Adrenal gland (tissue), 12 donors: ENCODE results near the gene CDK6. TPM values are rescaled to one million over a fixed set of nuclear protein-coding genes. Genes with fewer than 3 reads are reported as not detected.

ENCODE experiments used
- DNase-seq, 7 donors: peaks; one replicate each; pipeline ENCODE4 v3.0.0-alpha.2; 2019 to 2020
- H3K27ac ChIP-seq, 5 donors: fragments of 200-600 bp; sonication (generic) in 4 of 5; 1 replicate in 3 of 5; 2 replicates in 2 of 5; pipeline versions ENCODE4 v1.5.1 to v1.8.0; 2016 to 2020; ENCODE audit warnings: mild to moderate bottlenecking in 1 of 5
- H3K27me3 ChIP-seq: fragments of 200-600 bp; 2 replicates; pipeline ENCODE4 v1.8.0; 2021
- H3K36me3 ChIP-seq, 2 donors: fragments of 200-600 bp; replicated peaks in 1 of 2; 1 replicate in 1 of 2; 2 replicates in 1 of 2; pipeline versions ENCODE4 v1.5.1 to v1.8.0; 2018 to 2022
- H3K4me1 ChIP-seq, 2 donors: fragments of 200-600 bp; replicated peaks in 1 of 2; 1 replicate in 1 of 2; 2 replicates in 1 of 2; pipeline versions ENCODE4 v1.5.1 to v1.8.0; 2018 to 2021
- H3K4me3 ChIP-seq, 4 donors: fragments of 200-600 bp; sonication (generic) in 3 of 4; one replicate each; pipeline ENCODE4 v1.5.1; 2016 to 2018
- H3K9me3 ChIP-seq, 3 donors: fragments of 200-600 bp; sonication (generic) in 1 of 3; replicated peaks in 1 of 3; 1 replicate in 2 of 3; 2 replicates in 1 of 3; pipeline versions ENCODE4 v1.5.1 to v1.8.0; 2016 to 2021
- POLR2A ChIP-seq, 2 donors: fragments of 450-650 bp; IDR thresholded peaks; one replicate each; pipeline ENCODE4 v1.6.1; 2017; ENCODE audit warnings: antibody characterized with exemption in 2 of 2, mild to moderate bottlenecking in 2 of 2, moderate library complexity in 1 of 2
- WGBS, 4 donors: extraction: QIAGEN DNeasy Blood & Tissue Kit in 2 of 4; methylation state at CpG; one replicate each; pipeline versions ENCODE4 v1.1.5 to v1.1.7; 2013 to 2017; 5-methylcytosine and 5-hydroxymethylcytosine counted together
- intact Hi-C, 2 donors: fragments of 100-400 bp; cut with DNase I; formaldehyde crosslinking; loops; one replicate each; pipeline versions ENCODE4 v1.14.1 to v1.15.0; 2022 to 2023
- polyA plus RNA-seq, 3 donors: library from polyadenylated mRNA; stranded (reverse); fragments of 200-250 nt in 2 of 3; fragments of 350-450 nt in 1 of 3; fragmentation: Illumina TruSeq in 1 of 3; extraction: RNeasy Lipid Tissue Mini Kit (QIAGEN cat#74804) in 1 of 3; gene quantifications; one replicate each; pipeline ENCODE4 v1.2.3, GENCODE V29; 2013 to 2014
- total RNA-seq, 9 donors: library from RNA; depleted of rRNA in 4 of 9; stranded (reverse); fragments of >200 nt in 4 of 9; fragments of 120-200 nt in 1 of 9; fragmentation: NEBNext Ultra II Directional in 1 of 9; extraction: Animal tissue kit (Norgen Biotek cat#: 25700) in 1 of 9; gene quantifications; one replicate each; pipeline versions ENCODE4 v1.1.0 to v1.2.4, GENCODE V29; 2013 to 2023
- TF ChIP-seq, protein P1 (sequence below), 6 experiments: fragments of 450-650 bp in 4 of 6; fragments of 200-600 bp in 2 of 6; sonication (generic) in 1 of 6; IDR thresholded peaks; 1 replicate in 5 of 6; 2 replicates in 1 of 6; pipeline versions ENCODE4 v1.5.1 to v1.8.0; 2016 to 2021; ENCODE audit warnings: antibody characterized with exemption in 6 of 6, mild to moderate bottlenecking in 2 of 6, moderate library complexity in 1 of 6
- donor health status: healthy with polysubstance abuse.
- donor health status: Bipolar disorder and iron deficiency.
- donor health status: DM: yes; HTN: yes; CAD: no.
- donor health status: DM: no; HTN: no; CAD: no.
- donor health status: DM: no; HTN: no; CAD: no.
- donor health status: DM: yes; HTN: yes; CAD: no.

The CDK6 gene
- total and polyA plus RNA-seq, 12 donors: 2.5 to 151 (median 33.4) TPM

DNA sequence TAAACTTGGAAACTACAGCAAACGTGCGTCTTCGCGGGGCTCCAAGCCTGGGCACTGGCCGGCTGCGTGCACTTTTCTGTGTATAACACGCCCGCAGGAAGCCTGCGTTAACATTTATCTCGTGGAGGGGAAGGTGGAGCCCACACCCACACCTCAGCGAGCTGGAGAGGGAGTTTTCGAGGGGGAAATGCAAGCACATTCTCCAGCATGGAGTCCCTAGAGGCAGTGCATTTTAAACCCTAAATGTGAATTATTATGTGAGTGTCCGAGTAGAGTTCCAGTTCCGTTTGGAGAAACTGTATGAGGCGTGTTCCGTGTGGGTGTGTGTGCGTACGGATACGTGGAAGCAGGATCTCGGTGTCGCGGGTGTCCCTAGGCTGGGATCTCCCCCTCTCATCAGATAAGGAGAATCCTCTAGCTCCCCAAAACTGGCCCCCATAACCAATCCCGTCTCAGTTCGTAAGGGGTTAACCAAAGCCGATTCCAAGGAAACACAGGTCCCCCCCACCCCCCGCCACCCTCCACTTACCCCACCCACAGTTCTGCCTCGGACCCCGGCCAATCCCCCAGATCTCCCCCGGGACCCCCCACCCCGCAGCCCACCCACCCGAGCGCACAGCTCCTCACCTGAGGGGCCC lies 403 bp downstream of the CDK6 start:
- peak; percentile 23 to 57 (median 35) for DNase-seq
- 0% methylated on average over 17 to 32 of the region's 32 CpGs for WGBS, 4 donors
- H3K9me3 ChIP-seq: no peaks in the 10 kb centered on the region
- H3K27ac ChIP-seq: peak overlapping the region in 4 of 5 donors; percentile 57 to 91 (median 90)
- peaks cover 13 to 19% of the 10 kb centered on the region in 2 donors for H3K4me1 ChIP-seq
- peak overlapping the region; percentile 30 to 90 (median 70) for H3K4me3 ChIP-seq
- no peaks in the 10 kb centered on the region for H3K27me3 ChIP-seq
- intact Hi-C loops: loop anchor here in 1 of 2 donors (10.0 kb wide), 1 partner anchor 211 kb away; no protein-coding TSS in a partner anchor
- H3K36me3 ChIP-seq: no peaks in the 10 kb centered on the region
- TF ChIP-seq, protein P1, sequence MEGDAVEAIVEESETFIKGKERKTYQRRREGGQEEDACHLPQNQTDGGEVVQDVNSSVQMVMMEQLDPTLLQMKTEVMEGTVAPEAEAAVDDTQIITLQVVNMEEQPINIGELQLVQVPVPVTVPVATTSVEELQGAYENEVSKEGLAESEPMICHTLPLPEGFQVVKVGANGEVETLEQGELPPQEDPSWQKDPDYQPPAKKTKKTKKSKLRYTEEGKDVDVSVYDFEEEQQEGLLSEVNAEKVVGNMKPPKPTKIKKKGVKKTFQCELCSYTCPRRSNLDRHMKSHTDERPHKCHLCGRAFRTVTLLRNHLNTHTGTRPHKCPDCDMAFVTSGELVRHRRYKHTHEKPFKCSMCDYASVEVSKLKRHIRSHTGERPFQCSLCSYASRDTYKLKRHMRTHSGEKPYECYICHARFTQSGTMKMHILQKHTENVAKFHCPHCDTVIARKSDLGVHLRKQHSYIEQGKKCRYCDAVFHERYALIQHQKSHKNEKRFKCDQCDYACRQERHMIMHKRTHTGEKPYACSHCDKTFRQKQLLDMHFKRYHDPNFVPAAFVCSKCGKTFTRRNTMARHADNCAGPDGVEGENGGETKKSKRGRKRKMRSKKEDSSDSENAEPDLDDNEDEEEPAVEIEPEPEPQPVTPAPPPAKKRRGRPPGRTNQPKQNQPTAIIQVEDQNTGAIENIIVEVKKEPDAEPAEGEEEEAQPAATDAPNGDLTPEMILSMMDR (IDR thresholded peaks at IDR 0.05): no peak
- TF ChIP-seq POLR2A (IDR thresholded peaks at IDR 0.05): no peak

DNA sequence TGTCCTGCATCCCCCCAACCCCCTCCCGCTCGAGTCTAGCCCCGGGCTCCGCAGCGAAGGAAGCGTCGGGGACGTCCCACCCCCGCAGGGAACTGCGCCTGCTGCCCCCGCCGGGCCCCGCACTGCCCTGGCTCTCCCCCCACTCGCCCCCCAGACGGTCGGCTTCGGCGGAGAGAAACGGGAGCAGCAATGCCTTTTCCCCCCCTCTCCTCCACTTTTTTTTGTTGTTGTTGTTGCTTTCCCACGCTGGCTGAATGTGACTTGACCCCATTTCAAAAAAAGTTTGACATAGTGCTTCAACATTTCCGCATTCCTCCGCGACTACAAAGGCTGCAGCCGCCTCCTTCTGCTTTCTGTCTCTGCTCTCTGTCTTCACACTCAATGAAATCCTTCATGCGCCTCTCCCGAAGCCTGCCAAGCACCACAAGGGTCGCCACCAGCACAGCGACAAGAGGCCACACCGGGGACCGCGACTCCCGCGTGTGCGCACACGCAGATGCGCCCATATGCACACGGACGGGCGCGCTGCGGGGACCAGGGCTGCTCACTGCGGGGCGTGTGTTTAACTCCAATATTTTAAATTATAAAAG lies 1.0 kb downstream of the CDK6 start:
- TF ChIP-seq, protein P1 (IDR thresholded peaks at IDR 0.05): no peak
- TF ChIP-seq POLR2A (IDR thresholded peaks at IDR 0.05): peak in 1 of 2 donors; percentile 70
- Histone ChIP-seq H3K27ac (peak overlapping the region in 4 of 5 donors; percentile 57 to 91 (median 90)), H3K4me1 (peaks cover 13 to 25% of the 10 kb centered on the region in 2 donors), H3K27me3 (no peaks in the 10 kb centered on the region), H3K36me3 (no peaks in the 10 kb centered on the region), H3K4me3 (peak overlapping the region; percentile 15 to 90 (median 82)), H3K9me3 (no peaks in the 10 kb centered on the region)
- 0 to 7% (median 1%) methylated on average over 5 to 43 of the region's 43 CpGs for WGBS, 4 donors
- DNase-seq: peak in 6 of 7 donors; percentile 59 to 79 (median 71)
- intact Hi-C loops: loop anchor here in 1 of 2 donors (10.0 kb wide), 1 partner anchor 211 kb away; no protein-coding TSS in a partner anchor

DNA sequence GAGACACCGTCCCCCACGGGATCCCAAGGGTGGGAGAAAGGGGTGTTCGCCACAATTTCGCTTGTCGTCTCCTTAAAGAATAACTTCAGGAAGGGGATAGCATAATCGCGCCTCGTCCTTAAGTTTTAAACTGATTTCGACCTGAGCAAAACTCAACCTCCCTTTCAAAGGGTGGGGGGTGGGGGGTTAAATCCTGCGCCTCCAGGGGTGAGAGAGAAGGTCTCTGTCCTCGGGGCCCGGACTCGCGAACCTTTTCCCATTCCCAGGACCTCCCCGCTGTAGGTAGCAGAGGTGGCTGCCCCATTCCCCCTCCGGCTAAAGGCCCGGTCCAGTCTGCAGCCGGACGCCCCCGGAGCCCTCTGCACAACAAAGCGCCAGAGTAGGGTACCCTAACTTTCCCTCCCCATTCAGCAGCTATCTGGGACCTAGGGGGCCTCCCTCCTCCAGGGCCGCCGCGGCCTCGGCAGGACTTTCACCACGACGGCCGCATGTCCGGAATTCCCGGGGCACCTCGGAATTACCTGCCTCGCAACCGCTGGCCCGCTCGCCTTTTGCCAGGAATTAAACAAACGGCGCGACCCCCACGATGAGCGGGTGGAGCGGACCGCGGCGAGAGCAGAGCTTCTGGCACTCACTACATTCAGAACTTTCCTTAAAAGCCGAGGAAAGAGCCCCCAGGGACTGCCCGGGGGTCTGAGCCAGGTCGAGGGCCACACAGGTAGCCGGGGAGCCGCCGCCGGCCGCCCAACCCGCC lies 1.7 kb downstream of the CDK6 start:
- Histone ChIP-seq H3K9me3 (no peaks in the 10 kb centered on the region), H3K27me3 (no peaks in the 10 kb centered on the region), H3K36me3 (no peaks in the 10 kb centered on the region), H3K27ac (peak overlapping the region; percentile 57 to 91 (median 89)), H3K4me3 (peak overlapping the region; percentile 15 to 90 (median 82)), H3K4me1 (peaks cover 16 to 32% of the 10 kb centered on the region in 2 donors)
- peak; percentile 20 to 60 (median 34) for DNase-seq
- intact Hi-C loops: loop anchor here (5.0 to 10.0 kb wide), 3 partner anchors 142 to 217 kb away; no protein-coding TSS in a partner anchor
- WGBS, 4 donors: 0% methylated on average over 12 to 53 of the region's 53 CpGs
- TF ChIP-seq, protein P1 (IDR thresholded peaks at IDR 0.05): no peak
- TF ChIP-seq POLR2A (IDR thresholded peaks at IDR 0.05): no peak
